ENCODE measurements around the gene PITPNB.

PITPNB gene

GRCh38 chr22:27892064-27892463 is 27.0 kb downstream of the PITPNB start:
- H3K79me2 ChIP-seq (ENCODE audit: low read length) = peaks cover 51% of the 10 kb centered on the region
- peaks cover 8% of the 10 kb centered on the region for H3K36me3 ChIP-seq (replicated peaks; ENCODE audit: insufficient read depth, low read length)
- TF ChIP-seq EZH2phosphoT487 (IDR thresholded peaks at IDR 0.05; ENCODE audit: low read length) (no peak), EZH2 (optimal IDR thresholded peaks at IDR 0.05; ENCODE audit: low read depth, low read length) (no peak)
- TF ChIP-seq, protein P1, sequence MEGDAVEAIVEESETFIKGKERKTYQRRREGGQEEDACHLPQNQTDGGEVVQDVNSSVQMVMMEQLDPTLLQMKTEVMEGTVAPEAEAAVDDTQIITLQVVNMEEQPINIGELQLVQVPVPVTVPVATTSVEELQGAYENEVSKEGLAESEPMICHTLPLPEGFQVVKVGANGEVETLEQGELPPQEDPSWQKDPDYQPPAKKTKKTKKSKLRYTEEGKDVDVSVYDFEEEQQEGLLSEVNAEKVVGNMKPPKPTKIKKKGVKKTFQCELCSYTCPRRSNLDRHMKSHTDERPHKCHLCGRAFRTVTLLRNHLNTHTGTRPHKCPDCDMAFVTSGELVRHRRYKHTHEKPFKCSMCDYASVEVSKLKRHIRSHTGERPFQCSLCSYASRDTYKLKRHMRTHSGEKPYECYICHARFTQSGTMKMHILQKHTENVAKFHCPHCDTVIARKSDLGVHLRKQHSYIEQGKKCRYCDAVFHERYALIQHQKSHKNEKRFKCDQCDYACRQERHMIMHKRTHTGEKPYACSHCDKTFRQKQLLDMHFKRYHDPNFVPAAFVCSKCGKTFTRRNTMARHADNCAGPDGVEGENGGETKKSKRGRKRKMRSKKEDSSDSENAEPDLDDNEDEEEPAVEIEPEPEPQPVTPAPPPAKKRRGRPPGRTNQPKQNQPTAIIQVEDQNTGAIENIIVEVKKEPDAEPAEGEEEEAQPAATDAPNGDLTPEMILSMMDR (IDR thresholded peaks at IDR 0.05; ENCODE audit: low read length) = no peak

DNA sequence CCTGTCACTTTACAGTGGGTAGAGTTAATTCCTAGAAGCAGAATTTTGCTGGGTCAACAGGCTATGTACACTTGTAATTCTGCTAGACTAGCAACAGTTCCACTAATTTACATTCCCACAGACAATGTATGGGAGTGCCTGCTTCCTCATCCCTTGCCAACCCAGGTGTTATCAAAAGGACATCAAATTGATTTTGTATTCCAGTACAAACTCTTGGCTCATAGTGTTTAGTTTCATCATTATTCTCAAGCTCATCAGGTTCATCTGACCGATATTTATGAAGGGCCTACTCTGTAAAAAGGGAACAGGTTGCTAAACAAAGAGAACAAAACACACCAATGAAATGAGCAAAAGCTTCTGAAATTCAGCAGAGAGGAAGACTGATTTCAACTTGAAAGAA is 30.7 kb downstream of the PITPNB start:
- no peak overlapping the region for H3K9ac ChIP-seq (ENCODE audit: low read length)
- 0 out of 2 replicates have a peak, but pooled peaks cover 6% of the 10 kb centered on the region for H3F3A ChIP-seq (ENCODE audit: insufficient read depth, low read length)
- H3K9me3 ChIP-seq (replicated peaks; ENCODE audit: insufficient read depth, low read length) = no peaks in the 10 kb centered on the region
- no peak overlapping the region for H2AFZ ChIP-seq (ENCODE audit: low read length)
- no peaks in the 10 kb centered on the region for H3K9me2 ChIP-seq (replicated peaks; ENCODE audit: insufficient read depth, low read length)
- H3K4me1 ChIP-seq (ENCODE audit: low read length) = no peaks in the 10 kb centered on the region
- H3K79me2 ChIP-seq (ENCODE audit: low read length) = peaks cover 57% of the 10 kb centered on the region
- H3K27me3 ChIP-seq (replicated peaks; ENCODE audit: insufficient read depth, low read length) = no peaks in the 10 kb centered on the region
- TF ChIP-seq EZH2phosphoT487 (IDR thresholded peaks at IDR 0.05; ENCODE audit: low read length) (no peak), EZH2 (optimal IDR thresholded peaks at IDR 0.05; ENCODE audit: low read depth, low read length) (no peak)
- TF ChIP-seq, protein P1 (IDR thresholded peaks at IDR 0.05; ENCODE audit: low read length) = no peak
- no peak overlapping the region for H3K4me2 ChIP-seq (ENCODE audit: low read depth, low read length)
- H3K4me3 ChIP-seq (ENCODE audit: low read length) = no peak overlapping the region
- no peak for DNase-seq
- peaks cover 7% of the 10 kb centered on the region for H4K20me1 ChIP-seq (ENCODE audit: insufficient read depth, low read length)
- peaks cover 17% of the 10 kb centered on the region for H3K36me3 ChIP-seq (replicated peaks; ENCODE audit: insufficient read depth, low read length)
- no peak overlapping the region for H3K27ac ChIP-seq (ENCODE audit: low read length)

More at GRCh38 chr22:27892064-27892463, 27.0 kb downstream of the PITPNB start:
- 0 out of 2 replicates have a peak, but pooled peaks cover under 1% of the 10 kb centered on the region for H3F3A ChIP-seq (ENCODE audit: insufficient read depth, low read length)
- no peak overlapping the region for H3K4me3 ChIP-seq (ENCODE audit: low read length)
- H3K4me1 ChIP-seq (ENCODE audit: low read length) = no peaks in the 10 kb centered on the region
- H3K9me3 ChIP-seq (replicated peaks; ENCODE audit: insufficient read depth, low read length) = no peaks in the 10 kb centered on the region
- H2AFZ ChIP-seq (ENCODE audit: low read length) = no peak overlapping the region
- H3K27ac ChIP-seq (ENCODE audit: low read length) = no peak overlapping the region
- no peaks in the 10 kb centered on the region for H3K9me2 ChIP-seq (replicated peaks; ENCODE audit: insufficient read depth, low read length)
- DNase-seq = no peak
- 0 out of 2 replicates have a peak, but pooled peaks cover under 1% of the 10 kb centered on the region for H4K20me1 ChIP-seq (ENCODE audit: insufficient read depth, low read length)
- no peaks in the 10 kb centered on the region for H3K27me3 ChIP-seq (replicated peaks; ENCODE audit: insufficient read depth, low read length)
- H3K9ac ChIP-seq (ENCODE audit: low read length) = no peak overlapping the region
- H3K4me2 ChIP-seq (ENCODE audit: low read depth, low read length) = no peak overlapping the region

- no peaks in the 10 kb centered on the region for H3K9me2 ChIP-seq (replicated peaks; ENCODE audit: insufficient read depth, low read length)
- peaks cover 17% of the 10 kb centered on the region for H3K36me3 ChIP-seq (replicated peaks; ENCODE audit: insufficient read depth, low read length)
- H4K20me1 ChIP-seq (ENCODE audit: insufficient read depth, low read length) = peaks cover 7% of the 10 kb centered on the region
- no peak overlapping the region for H3K4me2 ChIP-seq (ENCODE audit: low read depth, low read length)
- no peak overlapping the region for H3K9ac ChIP-seq (ENCODE audit: low read length)
- H3K4me1 ChIP-seq (ENCODE audit: low read length) = no peaks in the 10 kb centered on the region
- peaks cover 52% of the 10 kb centered on the region for H3K79me2 ChIP-seq (ENCODE audit: low read length)
- H3K27ac ChIP-seq (ENCODE audit: low read length) = no peak overlapping the region
- H3K27me3 ChIP-seq (replicated peaks; ENCODE audit: insufficient read depth, low read length) = no peaks in the 10 kb centered on the region
- TF ChIP-seq EZH2phosphoT487 (IDR thresholded peaks at IDR 0.05; ENCODE audit: low read length) (no peak), EZH2 (optimal IDR thresholded peaks at IDR 0.05; ENCODE audit: low read depth, low read length) (no peak)
- TF ChIP-seq, protein P1 (IDR thresholded peaks at IDR 0.05; ENCODE audit: low read length) = no peak
- H3F3A ChIP-seq (ENCODE audit: insufficient read depth, low read length) = 0 out of 2 replicates have a peak, but pooled peaks cover 6% of the 10 kb centered on the region
- no peak overlapping the region for H2AFZ ChIP-seq (ENCODE audit: low read length)
- no peaks in the 10 kb centered on the region for H3K9me3 ChIP-seq (replicated peaks; ENCODE audit: insufficient read depth, low read length)
- no peak for DNase-seq
- H3K4me3 ChIP-seq (ENCODE audit: low read length) = no peak overlapping the region
These were observed 32.3 kb downstream of the PITPNB start for GRCh38 chr22:27886843-27887151.

All from MM.1S (cell line).